ENCODE data around the gene ZBED4.

- TF ChIP-seq CTCF (IDR thresholded peaks at IDR 0.05) (no peak), POLR2A (IDR thresholded peaks at IDR 0.05) (no peak)
Measured at GRCh38 chr22:49827853-49828598, 25.6 kb upstream of the ZBED4 start, which contains the start of gene BRD1.
